Renal cortical epithelial cell (primary cell): Measurements from ENCODE around the gene LRRC2. TPM values are rescaled to one million over a fixed set of nuclear protein-coding genes. Genes with fewer than 3 reads are reported as not detected.
"Not testable (repeated sequence)": the region's sequence is repeated elsewhere in the genome, so short reads cannot be mapped to it uniquely, and the experiment has no call there.

Experiments used
- DNase-seq: peaks from one replicate; pipeline ENCODE4 v3.0.0-alpha.2; 2011; ENCODE audit warnings: low read depth
- total RNA-seq: library from RNA; depleted of rRNA; stranded (reverse); fragments of >200 nt; gene quantifications from 2 replicates; pipeline ENCODE4 v1.2.3, GENCODE V29; 2014

LRRC2 gene
- total RNA-seq, 1 donor from 2014 or later: 0.45 TPM

DNA sequence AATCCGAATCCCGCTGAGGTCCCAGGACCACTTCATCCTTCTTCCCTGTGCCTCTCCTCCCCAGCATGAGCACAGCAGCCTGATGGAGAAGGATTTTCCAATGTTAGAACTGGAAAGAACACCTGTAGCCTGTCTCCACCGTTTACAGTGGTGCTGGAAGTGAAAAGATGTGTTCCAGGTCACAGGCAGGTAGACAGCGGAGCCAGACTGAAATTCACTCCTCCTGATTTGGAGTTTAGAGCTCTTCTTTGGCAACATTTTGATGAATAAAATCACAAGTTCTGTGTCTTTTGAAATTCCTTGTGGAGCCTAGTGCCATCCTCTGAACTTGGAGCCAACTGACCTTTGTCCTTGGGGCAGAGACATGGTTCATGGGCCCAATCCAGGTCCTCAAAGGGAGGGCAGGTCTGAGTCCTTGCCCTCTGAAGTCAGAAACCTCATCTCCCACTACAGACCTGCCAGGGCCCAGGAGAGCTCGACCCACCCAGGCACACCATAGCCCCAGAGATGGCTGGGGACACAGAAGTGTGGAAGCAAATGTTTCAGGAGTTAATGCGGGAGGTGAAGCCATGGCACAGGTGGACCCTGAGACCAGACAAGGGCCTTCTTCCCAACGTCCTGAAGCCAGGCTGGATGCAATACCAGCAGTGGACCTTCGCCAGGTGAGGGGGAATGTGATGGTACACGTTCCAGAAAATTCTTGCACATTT, 68.4 kb downstream of the LRRC2 start, which contains the start of gene RTP3:
RTP3 (plus strand) TSS at position 421 of the 710 bp plus-strand sequence; CDS start at position 508, 87 bp downstream.
- no peak for DNase-seq

- DNase-seq: no peak
Observed at GRCh38 chr3:46496746-46497555, 69.2 kb downstream of the LRRC2 start.

DNA sequence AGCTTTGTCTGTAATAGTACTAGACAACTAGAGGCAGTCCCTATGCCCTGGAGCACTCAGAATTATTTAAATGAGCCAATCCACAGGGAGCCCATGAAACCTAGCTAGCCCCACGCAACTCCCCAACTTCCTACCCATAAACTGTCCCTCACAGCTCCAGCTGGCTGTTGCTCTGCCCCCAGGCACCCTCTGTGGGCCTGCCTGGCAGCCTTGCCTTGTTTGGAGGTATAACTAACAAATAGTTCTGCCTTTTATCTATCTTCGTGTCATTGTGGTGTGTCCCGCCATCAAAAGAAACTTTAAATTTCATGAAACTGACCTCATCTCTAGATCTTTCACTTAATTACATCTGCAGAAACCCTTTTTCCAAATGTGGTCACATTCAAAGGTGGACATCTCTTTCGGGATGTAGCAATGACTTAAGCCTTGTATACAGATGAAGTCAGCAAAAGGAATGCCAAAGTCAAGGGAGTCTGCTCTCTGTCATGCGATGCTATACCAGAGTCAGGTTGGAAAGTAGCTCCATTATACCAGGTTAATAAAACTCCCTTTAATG, 70.1 kb downstream of the LRRC2 start:
- DNase-seq: no peak

DNA sequence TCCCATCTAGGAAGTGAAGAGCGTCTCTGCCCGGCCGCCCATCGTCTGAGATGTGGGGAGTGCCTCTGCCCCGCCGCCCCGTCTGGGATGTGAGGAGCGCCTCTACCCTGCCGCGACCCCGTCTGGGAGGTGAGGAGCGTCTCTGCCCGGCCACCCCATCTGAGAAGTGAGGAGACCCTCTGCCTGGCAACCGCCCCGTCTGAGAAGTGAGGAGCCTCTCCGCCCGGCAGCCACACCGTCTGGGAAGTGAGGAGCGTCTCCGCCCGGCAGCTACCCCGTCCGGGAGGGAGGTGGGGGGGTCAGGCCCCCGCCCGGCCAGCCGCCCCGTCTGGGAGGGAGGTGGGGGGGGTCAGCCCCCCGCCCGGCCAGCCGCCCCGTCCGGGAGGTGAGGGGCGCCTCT, 71.6 kb downstream of the LRRC2 start:
- DNase-seq: not testable (repeated sequence)

- no peak for DNase-seq
Observed at GRCh38 chr3:46492890-46493547, 73.1 kb downstream of the LRRC2 start.

DNA sequence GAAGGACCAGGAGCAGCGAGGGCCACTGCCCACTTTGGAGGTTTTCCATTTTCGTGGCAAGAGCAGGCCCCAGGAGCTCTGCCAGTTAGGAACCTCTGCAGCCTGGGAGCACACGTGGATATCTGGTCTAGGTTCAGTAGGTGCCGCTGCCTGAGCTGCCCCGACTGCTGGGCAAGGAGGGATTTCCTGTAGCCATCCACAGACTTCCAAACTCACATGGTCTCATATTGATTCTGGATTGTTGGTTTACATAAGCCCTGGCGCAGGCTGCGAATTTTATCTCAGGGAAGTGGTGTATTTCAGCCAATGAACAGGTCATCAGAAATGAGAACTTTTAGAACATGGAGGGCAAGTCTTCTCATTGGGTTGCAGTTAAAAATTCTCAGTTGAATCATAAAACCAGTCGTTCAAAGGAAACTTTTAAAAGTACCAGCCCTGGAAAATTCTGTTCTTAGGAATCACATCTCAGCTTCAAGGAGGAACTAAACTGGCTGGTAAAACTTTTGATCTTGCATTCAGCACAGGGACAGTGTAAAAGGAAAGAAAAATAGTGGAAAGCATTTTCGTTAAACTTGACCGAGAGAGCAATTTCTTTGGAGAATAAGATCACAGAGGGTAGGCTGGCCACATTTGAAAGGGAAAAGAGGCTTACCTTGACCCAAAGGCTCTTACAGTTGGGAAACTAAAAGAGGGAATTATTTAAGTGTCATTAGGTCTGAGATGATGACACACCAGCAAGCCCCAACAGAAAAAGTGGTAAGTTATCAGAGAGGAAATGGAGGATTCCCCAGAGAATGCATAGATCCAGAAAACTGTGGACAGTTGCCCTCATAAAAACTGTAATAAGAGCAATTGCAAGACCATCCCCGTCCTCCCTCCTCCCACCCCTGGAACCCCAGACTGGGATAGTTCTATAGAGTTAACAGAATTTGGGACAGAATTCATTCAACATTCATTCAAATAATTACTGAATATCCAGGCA, 74.7 kb downstream of the LRRC2 start:
- DNase-seq: no peak

GRCh38 chr3:46490338-46491084, 75.6 kb downstream of the LRRC2 start:
- no peak for DNase-seq

- DNase-seq: no peak
Observed at GRCh38 chr3:46489875-46490274, 76.2 kb downstream of the LRRC2 start.

- DNase-seq: no peak
Observed at GRCh38 chr3:46489381-46489780, 76.7 kb downstream of the LRRC2 start.

- peak; percentile 67 for DNase-seq
Observed at GRCh38 chr3:46488735-46489361, 77.3 kb downstream of the LRRC2 start.

DNA sequence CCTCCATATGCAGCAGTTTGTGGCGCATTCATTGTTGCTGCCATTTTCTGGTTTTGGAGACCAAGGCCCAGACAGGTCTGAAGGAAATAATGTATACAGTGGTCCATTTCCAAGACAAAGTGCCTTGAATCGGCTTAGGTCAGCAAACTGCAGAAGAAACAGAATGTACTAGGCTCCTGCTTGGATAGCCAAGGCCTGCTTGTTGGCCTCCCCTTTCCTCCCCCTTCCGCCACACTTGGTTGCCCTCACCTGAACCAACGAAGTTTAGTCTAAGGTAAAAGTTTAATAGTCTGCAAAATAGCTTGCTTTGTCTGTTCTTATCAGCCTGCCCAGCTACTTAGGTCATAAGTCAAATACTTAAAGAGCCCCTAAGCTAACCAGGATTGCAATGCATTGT, 80.3 kb downstream of the LRRC2 start:
- no peak for DNase-seq

DNA sequence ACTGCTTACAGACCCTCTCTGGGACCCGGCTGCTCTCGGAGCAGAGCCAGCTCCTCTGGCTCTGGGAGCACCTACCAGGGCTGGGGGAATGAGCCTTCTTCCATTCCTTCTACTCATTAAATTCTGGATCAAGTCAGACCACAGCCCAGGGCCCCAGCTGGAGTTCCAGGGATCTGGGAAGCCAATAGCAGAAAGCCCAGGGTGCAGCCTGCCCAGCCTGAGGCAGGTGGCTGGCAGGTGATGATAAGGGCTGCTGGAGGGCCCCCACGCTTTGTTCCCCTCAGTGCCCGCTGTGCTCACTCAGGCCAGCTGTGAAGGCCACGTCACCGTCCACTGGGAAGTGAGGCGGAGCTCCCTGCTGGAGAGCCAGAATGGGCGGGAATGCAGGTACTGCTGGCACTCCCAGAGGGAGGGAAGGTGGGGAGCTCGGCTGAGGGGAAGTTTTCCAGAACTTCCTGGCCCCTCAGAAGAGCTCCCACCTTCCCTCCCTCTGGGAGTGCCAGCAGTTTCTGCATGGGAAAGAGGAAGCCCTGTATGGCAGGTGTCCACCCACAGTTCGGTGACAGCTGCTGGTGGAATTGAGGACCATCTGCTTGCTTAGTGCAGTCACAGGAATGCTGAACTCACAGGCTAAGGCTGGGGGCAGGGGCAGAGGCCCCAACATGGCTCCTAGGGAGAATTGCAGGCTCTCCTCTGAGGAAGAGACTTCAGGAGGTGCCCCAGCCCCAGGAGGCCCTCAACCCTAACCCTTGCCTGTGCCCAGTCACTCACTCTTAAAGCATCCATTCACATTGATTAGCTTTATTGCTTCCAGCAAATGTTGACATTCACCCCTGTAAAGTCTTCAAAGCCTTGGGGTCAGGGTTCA, 81.0 kb downstream of the LRRC2 start:
- no peak for DNase-seq

GRCh38 chr3:46484388-46484787, 81.7 kb downstream of the LRRC2 start:
- DNase-seq: no peak

DNA sequence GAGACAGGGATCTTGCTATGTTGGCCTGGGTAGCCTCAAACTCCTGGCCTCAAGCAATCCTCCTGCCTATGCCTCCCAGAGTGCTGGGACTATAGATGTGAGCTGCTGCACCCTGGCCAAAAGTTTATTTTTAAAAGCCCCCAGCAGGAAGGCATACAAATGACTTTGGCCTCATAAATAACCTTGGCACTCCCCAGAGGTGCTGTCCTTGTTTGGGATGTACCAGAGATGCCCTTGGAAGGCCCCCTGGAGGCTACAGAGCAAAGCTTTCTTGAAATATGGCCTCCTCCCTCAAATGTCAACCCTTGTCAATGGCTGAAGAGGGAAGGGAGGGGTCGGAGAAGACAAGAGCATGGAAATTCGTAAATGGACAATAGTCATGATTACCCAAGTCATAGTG, 82.3 kb downstream of the LRRC2 start:
- no peak for DNase-seq

- peak; percentile 57 for DNase-seq
Observed at GRCh38 chr3:46482632-46483350, 83.3 kb downstream of the LRRC2 start.

GRCh38 chr3:46481636-46482035, 84.5 kb downstream of the LRRC2 start:
- DNase-seq: no peak

DNA sequence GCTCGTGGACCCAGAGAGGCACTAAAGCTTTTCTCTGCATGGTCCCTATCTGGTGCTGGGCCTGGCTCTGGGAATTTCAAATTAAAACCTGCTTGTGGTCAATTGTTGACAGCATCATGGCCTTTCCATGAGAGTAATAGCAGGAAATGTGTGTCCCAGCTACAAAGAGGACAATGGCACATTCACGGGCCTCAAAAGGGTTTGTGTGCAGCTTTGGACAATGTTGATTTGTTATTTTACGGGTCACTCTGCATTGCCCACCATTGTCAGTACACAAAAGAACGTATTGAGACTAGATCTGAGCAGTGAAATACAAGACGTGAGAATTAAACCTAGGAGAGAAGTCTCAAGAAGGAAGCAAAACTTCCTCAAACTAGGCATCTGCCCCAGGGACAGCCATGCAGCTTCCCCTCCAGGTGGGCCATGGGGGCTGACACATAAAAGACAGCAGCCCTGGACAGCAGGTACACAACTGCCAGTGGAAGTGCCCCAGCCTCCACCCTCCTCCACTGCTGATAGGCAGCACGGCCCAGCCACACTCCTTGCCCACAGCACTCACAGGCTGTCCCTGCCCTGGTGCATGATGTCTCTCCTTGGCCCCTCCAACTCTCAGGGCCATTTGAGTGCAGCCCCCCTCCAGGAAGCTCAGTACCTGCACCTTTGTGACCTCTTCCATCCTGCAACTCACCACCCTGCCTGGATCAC, 85.5 kb downstream of the LRRC2 start:
- DNase-seq: no peak

- no peak for DNase-seq
Observed at GRCh38 chr3:46479696-46480095, 86.4 kb downstream of the LRRC2 start.
